Peyer's patch (tissue), 4 donors: ENCODE results near the gene PARVB. TPM values are rescaled to one million over a fixed set of nuclear protein-coding genes. Genes with fewer than 3 reads are reported as not detected.

Experiments used
- DNase-seq, 3 donors: peaks; one replicate each; pipeline ENCODE4 v3.0.0-alpha.2; 2017 to 2019
- H3K27ac ChIP-seq, 4 donors: fragments of 200-600 bp; sonication (generic); one replicate each; pipeline ENCODE4 v1.5.1; 2016 to 2019
- H3K27me3 ChIP-seq, 2 donors: fragments of 200-600 bp; sonication (generic); one replicate each; pipeline ENCODE4 v1.5.1; 2019
- H3K36me3 ChIP-seq, 3 donors: fragments of 200-600 bp; sonication (generic); one replicate each; pipeline ENCODE4 v1.5.1; 2016 to 2019
- H3K4me1 ChIP-seq, 4 donors: fragments of 200-600 bp; sonication (generic); one replicate each; pipeline ENCODE4 v1.5.1; 2016 to 2019
- H3K4me3 ChIP-seq, 4 donors: fragments of 200-600 bp; sonication (generic); 1 replicate in 3 of 4; 2 replicates in 1 of 4; pipeline ENCODE4 v1.5.1; 2016 to 2019; ENCODE audit warnings: mild to moderate bottlenecking in 1 of 4
- H3K9me3 ChIP-seq, 4 donors: fragments of 200-600 bp; sonication (generic); one replicate each; pipeline ENCODE4 v1.5.1; 2016 to 2019; ENCODE audit warnings: mild to moderate bottlenecking in 1 of 4
- POLR2A ChIP-seq, 2 donors: fragments of 450-650 bp; IDR thresholded peaks; one replicate each; pipeline ENCODE4 v1.5.1; 2017; ENCODE audit warnings: antibody characterized with exemption in 2 of 2, mild to moderate bottlenecking in 2 of 2, moderate library complexity in 2 of 2
- total RNA-seq, 4 donors: library from RNA; depleted of rRNA; stranded (reverse); fragments of >200 nt; gene quantifications; one replicate each; pipeline ENCODE4 v1.1.0, GENCODE V29; 2016
- TF ChIP-seq, protein P1 (sequence below), 6 experiments: fragments of 450-650 bp in 4 of 6; fragments of 200-600 bp in 2 of 6; sonication (generic) in 1 of 6; IDR thresholded peaks; one replicate each; pipeline ENCODE4 v1.5.1; 2017 to 2019; ENCODE audit warnings: antibody characterized with exemption in 6 of 6, mild to moderate bottlenecking in 3 of 6, moderate library complexity in 1 of 6

PARVB gene
- total RNA-seq, 4 donors from 2014 or later, result 1.8 to 71.8 (median 7.7) TPM

DNA sequence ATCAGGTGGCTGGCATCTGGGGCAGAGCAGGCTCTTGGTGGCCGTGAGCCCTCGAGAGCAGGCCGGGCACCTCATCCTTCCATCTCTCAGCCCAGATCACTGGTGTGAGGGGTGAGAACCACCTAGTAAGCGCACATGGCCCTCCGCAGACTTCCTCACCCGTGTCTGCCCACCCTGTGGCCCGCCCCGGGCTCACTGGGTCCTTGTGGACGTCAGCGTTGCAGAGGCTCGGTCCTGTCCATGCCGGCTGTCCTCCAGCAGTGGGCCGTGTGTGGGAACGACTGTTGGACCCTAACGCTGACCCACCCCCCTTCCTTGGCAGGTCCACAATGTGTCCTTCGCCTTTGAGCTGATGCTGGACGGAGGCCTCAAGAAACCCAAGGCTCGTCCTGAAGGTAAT lies 139.4 kb downstream of the PARVB start:
- no peak for TF ChIP-seq POLR2A (IDR thresholded peaks at IDR 0.05)
- TF ChIP-seq, protein P1, sequence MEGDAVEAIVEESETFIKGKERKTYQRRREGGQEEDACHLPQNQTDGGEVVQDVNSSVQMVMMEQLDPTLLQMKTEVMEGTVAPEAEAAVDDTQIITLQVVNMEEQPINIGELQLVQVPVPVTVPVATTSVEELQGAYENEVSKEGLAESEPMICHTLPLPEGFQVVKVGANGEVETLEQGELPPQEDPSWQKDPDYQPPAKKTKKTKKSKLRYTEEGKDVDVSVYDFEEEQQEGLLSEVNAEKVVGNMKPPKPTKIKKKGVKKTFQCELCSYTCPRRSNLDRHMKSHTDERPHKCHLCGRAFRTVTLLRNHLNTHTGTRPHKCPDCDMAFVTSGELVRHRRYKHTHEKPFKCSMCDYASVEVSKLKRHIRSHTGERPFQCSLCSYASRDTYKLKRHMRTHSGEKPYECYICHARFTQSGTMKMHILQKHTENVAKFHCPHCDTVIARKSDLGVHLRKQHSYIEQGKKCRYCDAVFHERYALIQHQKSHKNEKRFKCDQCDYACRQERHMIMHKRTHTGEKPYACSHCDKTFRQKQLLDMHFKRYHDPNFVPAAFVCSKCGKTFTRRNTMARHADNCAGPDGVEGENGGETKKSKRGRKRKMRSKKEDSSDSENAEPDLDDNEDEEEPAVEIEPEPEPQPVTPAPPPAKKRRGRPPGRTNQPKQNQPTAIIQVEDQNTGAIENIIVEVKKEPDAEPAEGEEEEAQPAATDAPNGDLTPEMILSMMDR (IDR thresholded peaks at IDR 0.05), result no peak
- Histone ChIP-seq H3K4me1 (no peaks in the 10 kb centered on the region), H3K27me3 (no peaks in the 10 kb centered on the region), H3K36me3 (no peaks in the 10 kb centered on the region), H3K27ac (no peak overlapping the region), H3K9me3 (no peaks in the 10 kb centered on the region), H3K4me3 (no peak overlapping the region)
- no peak for DNase-seq

GRCh38 chr22:44164031-44164430 lies 139.9 kb downstream of the PARVB start:
- H3K27ac ChIP-seq, result no peak overlapping the region
- no peak overlapping the region for H3K4me3 ChIP-seq
- H3K4me1 ChIP-seq, result no peaks in the 10 kb centered on the region
- no peaks in the 10 kb centered on the region for H3K27me3 ChIP-seq
- DNase-seq, result no peak
- no peak for TF ChIP-seq POLR2A (IDR thresholded peaks at IDR 0.05)
- TF ChIP-seq, protein P1 (IDR thresholded peaks at IDR 0.05), result no peak
- H3K9me3 ChIP-seq, result no peaks in the 10 kb centered on the region
- H3K36me3 ChIP-seq, result no peaks in the 10 kb centered on the region

GRCh38 chr22:44165286-44165874 lies 141.3 kb downstream of the PARVB start:
- Histone ChIP-seq H3K4me1 (no peaks in the 10 kb centered on the region), H3K27ac (no peak overlapping the region), H3K9me3 (no peaks in the 10 kb centered on the region), H3K36me3 (no peaks in the 10 kb centered on the region), H3K27me3 (no peaks in the 10 kb centered on the region), H3K4me3 (no peak overlapping the region)
- no peak for DNase-seq
- TF ChIP-seq, protein P1 (IDR thresholded peaks at IDR 0.05), result no peak
- TF ChIP-seq POLR2A (IDR thresholded peaks at IDR 0.05), result no peak

DNA sequence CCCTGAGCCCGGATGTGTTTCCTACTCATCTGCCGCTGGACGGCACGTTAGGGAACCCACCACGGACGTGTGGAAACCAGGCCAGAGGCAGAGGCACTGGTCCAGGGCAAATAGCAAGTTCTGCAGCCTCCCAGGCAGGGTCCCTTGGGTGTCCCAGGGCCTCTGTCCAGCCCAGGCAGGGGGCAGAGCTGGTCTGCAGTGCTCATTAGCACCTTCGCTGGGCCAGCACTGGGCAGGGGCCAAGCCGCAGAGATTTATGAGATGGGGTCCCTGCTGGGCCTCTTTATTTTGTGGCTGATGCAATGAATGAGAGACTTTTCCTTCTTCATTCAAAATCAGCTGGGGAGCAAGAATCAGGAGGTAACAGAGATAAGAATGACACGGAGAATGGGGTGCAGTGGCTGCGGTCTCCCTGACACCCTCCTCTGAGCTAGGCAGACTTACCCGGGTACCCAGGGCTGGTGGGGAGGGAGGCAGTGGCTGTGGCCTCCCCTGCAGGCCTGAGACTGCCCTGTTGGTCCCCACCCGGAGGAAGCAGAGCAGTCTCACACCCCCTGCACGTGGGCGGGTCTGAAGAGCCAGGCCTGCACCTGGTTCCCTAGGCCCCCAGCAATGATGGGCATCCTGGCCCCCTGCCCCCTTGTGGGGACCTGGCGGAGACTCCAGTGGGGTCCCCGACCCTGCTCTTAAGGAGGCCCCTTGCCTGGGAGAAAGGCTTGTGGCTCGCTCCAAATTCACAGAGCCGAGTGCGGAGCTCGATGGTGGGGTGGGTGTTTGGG lies 142.6 kb downstream of the PARVB start:
- Histone ChIP-seq H3K27ac (no peak overlapping the region), H3K4me1 (no peaks in the 10 kb centered on the region), H3K4me3 (no peak overlapping the region), H3K9me3 (no peaks in the 10 kb centered on the region), H3K27me3 (no peaks in the 10 kb centered on the region), H3K36me3 (no peaks in the 10 kb centered on the region)
- DNase-seq, result no peak
- TF ChIP-seq, protein P1 (IDR thresholded peaks at IDR 0.05), result no peak
- no peak for TF ChIP-seq POLR2A (IDR thresholded peaks at IDR 0.05)

DNA sequence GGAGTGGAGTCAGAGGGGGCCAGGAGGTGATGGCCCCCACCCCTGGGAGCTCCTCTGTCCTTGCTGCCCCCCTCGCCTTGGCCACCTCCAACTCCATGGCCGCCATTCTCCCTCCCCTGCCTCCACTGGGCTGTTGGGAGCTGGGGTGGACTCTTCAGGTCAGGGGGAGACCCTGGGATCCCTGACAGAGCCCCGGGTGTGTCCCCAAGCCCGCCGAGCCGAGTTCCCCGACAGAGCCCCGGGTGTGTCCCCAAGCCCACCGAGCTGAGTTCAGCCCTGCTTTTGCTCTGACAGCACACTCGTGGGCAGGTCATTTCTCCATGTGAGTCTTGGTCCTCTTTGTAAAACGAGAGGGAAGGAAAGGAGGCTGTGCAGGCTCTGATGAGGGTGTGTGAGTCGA lies 143.4 kb downstream of the PARVB start:
- TF ChIP-seq, protein P1 (IDR thresholded peaks at IDR 0.05), result no peak
- TF ChIP-seq POLR2A (IDR thresholded peaks at IDR 0.05), result no peak

More for the DNA sequence above, 143.4 kb downstream of the PARVB start:
- Histone ChIP-seq H3K4me3 (no peak overlapping the region), H3K27me3 (no peaks in the 10 kb centered on the region), H3K36me3 (no peaks in the 10 kb centered on the region), H3K4me1 (peaks cover 0 to 3% (median 0%) of the 10 kb centered on the region in 4 donors), H3K9me3 (no peaks in the 10 kb centered on the region), H3K27ac (no peak overlapping the region)
- no peak for DNase-seq
